GM10248 (cell line): Measurements from ENCODE around the gene EHBP1.
A peak's percentile ranks its signal among the peaks of the same experiment; 100 is the strongest.

Experiments
- CTCF ChIA-PET: fragments of 300-600 bp; sonication (Branson Sonifier 250); formaldehyde crosslinking; extraction: SDS; loops from one replicate; lab custom pipeline; 2021; ENCODE audit warnings: antibody characterized with exemption; lab: Yijun Ruan, JAX
- POLR2A ChIA-PET: fragments of 350-650 bp; sonication (Branson Sonifier 250); formaldehyde crosslinking; extraction: SDS; loops from one replicate; lab custom pipeline; 2020; ENCODE audit warnings: antibody characterized with exemption; lab: Yijun Ruan, JAX
- DNase-seq: peaks from one replicate; pipeline ENCODE4 v3.0.0; 2012; ENCODE audit errors: extremely low spot score
- CTCF ChIP-seq: IDR thresholded peaks from 2 replicates; pipeline ENCODE4 v1.5.1; 2012; ENCODE audit warnings: mild to moderate bottlenecking, low read depth; ENCODE audit errors: extremely low read depth, missing control alignments, control extremely low read depth

EHBP1 gene

GRCh38 chr2:62705007-62705829 is at the start of gene EHBP1:
Gene EHBP1, plus strand, starts transcription at chr2:62705713. Its CDS starts 1,479 bp downstream, at chr2:62707192.
- POLR2A ChIA-PET: interaction anchor here (0.6 kb wide), 1 partner anchor 97 kb away, joined by 3 read pairs; no protein-coding TSS in a partner anchor
- TF ChIP-seq CTCF: no peak
- peak; percentile 99 for DNase-seq
- CTCF ChIA-PET: interaction anchor here (0.9 to 1.0 kb wide), 4 partner anchors 11 to 105 kb away, joined by 3 read pairs; no protein-coding TSS in a partner anchor

- POLR2A ChIA-PET: no interaction called here
- no peak for TF ChIP-seq CTCF
- CTCF ChIA-PET: interaction anchor here (1.6 to 1.8 kb wide), 4 partner anchors 9 to 200 kb away, joined by 3 to 6 read pairs (median 5); no protein-coding TSS in a partner anchor
- peak; percentile 19 for DNase-seq
Measured at GRCh38 chr2:62657783-62658182, 47.7 kb upstream of the EHBP1 start.

- POLR2A ChIA-PET: no interaction called here
- no peak for TF ChIP-seq CTCF
- DNase-seq: no peak
- CTCF ChIA-PET: interaction anchor here (1.3 to 1.8 kb wide), 5 partner anchors 8 to 202 kb away, joined by 3 to 6 read pairs (median 4); no protein-coding TSS in a partner anchor
Measured at GRCh38 chr2:62658891-62659290, 46.6 kb upstream of the EHBP1 start.

GRCh38 chr2:62660087-62660486 is 45.4 kb upstream of the EHBP1 start:
- ChIA-PET POLR2A (no interaction called here), CTCF (interaction anchor here (1.2 kb wide), 1 partner anchor 11 kb away, joined by 5 read pairs; no protein-coding TSS in a partner anchor)
- no peak for TF ChIP-seq CTCF
- DNase-seq: peak; percentile 39

- POLR2A ChIA-PET: no interaction called here
- no peak for TF ChIP-seq CTCF
- no peak for DNase-seq
- CTCF ChIA-PET: interaction anchor here (1.2 kb wide), 1 partner anchor 11 kb away, joined by 5 read pairs; no protein-coding TSS in a partner anchor
Measured at GRCh38 chr2:62660582-62661262, 44.8 kb upstream of the EHBP1 start.

- CTCF ChIA-PET: no interaction called here
- TF ChIP-seq CTCF: no peak
- POLR2A ChIA-PET: no interaction called here
- DNase-seq: no peak
Measured at GRCh38 chr2:62661263-62661635, 44.3 kb upstream of the EHBP1 start.
